Activated naive CD4-positive, alpha-beta T cell treated with anti-CD3 and anti-CD28 coated beads for 36 hours (primary cell): ENCODE results near the gene MINAR2. TPM values are rescaled to one million over a fixed set of nuclear protein-coding genes. Genes with fewer than 3 reads are reported as not detected.

Experiments used
- CTCF ChIA-PET: fragments of 350-600 bp; sonication (Branson Sonifier 250); formaldehyde crosslinking; loops from one replicate; lab custom pipeline; 2021; ENCODE audit warnings: antibody characterized with exemption; lab: Charles Lee
- DNase-seq: peaks from one replicate; pipeline ENCODE4 v3.0.0-alpha.2; 2020
- H3K27ac Mint-ChIP-seq: one replicate; pipeline ENCODE4 v1.8.0; 2021; ENCODE audit warnings: mild to moderate bottlenecking, mixed read lengths
- H3K27me3 Mint-ChIP-seq: one replicate; pipeline ENCODE4 v1.8.0; 2021; ENCODE audit warnings: low read depth, mixed read lengths
- H3K36me3 Mint-ChIP-seq: one replicate; pipeline ENCODE4 v1.8.0; 2021; ENCODE audit warnings: low read depth, mixed read lengths
- H3K4me1 Mint-ChIP-seq: one replicate; pipeline ENCODE4 v1.8.0; 2021; ENCODE audit warnings: low read depth, mixed read lengths
- H3K4me3 Mint-ChIP-seq: one replicate; pipeline ENCODE4 v1.8.0; 2021; ENCODE audit warnings: mild to moderate bottlenecking, moderate library complexity, mixed read lengths
- H3K9me3 Mint-ChIP-seq: one replicate; pipeline ENCODE4 v1.8.0; 2021; ENCODE audit warnings: mixed read lengths
- intact Hi-C: fragments of 100-400 bp; cut with micrococcal nuclease; formaldehyde crosslinking; loops from one replicate; pipeline ENCODE4 v1.15.1; 2023
- total RNA-seq, 2 experiments: library from RNA; stranded (reverse); gene quantifications; one replicate each; pipeline ENCODE4 v1.2.3, GENCODE V29; 2021

Gene MINAR2
- total RNA-seq, 2 experiments from 2014 or later: not detected

DNA sequence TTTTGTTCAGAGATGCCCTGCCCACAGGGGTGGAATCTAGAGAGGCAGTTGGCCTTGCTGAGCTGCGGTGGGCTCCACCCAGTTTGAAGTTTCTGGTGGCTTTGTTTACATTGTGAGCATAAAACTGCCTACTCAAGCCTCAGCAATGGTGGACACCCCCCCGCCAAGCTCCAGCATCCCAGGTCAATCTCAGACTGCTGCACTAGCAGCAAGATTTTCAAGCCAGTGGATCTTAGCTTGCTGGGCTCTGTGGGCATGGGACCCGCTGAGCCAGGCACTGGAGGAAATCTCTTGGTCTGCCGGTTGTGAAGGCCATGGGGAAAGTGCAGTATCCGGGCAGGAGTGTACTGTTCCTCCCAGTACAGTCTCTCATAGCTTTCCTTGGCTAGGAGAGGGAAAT, 55.5 kb downstream of the MINAR2 start:
- Mint-ChIP-seq H3K36me3 (no peaks in the 10 kb centered on the region), H3K27ac (no peak overlapping the region), H3K4me1 (no peaks in the 10 kb centered on the region), H3K9me3 (peaks cover 16% of the 10 kb centered on the region), H3K4me3 (no peak overlapping the region), H3K27me3 (peaks cover 10% of the 10 kb centered on the region)
- no peak for DNase-seq
- intact Hi-C loops: no loop called here
- CTCF ChIA-PET: no interaction called here

DNA sequence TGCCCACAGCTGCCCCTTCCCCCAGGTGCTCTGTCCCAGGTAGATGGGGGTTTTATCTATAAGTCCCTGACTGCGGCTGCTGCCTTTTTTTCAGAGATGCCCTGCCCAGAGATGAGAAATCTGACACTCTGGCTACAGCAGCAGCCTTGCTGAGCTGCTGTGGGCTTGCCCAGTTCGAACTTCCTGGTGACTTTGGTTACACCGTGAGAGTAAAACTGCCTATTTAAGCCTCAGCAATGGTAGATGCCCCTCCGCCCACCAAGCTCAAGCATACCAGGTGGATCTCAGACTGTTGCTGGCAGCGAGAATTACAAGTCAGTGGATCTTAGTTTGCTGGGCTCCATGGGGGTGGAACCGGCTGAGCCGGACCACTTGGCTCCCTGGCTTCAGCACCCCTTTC, 56.8 kb downstream of the MINAR2 start:
- H3K4me3 Mint-ChIP-seq: no peak overlapping the region
- intact Hi-C loops: no loop called here
- no peak for DNase-seq
- peaks cover 5% of the 10 kb centered on the region for H3K9me3 Mint-ChIP-seq
- CTCF ChIA-PET: no interaction called here
- peaks cover 10% of the 10 kb centered on the region for H3K27me3 Mint-ChIP-seq
- no peak overlapping the region for H3K27ac Mint-ChIP-seq
- H3K4me1 Mint-ChIP-seq: no peaks in the 10 kb centered on the region
- H3K36me3 Mint-ChIP-seq: no peaks in the 10 kb centered on the region

DNA sequence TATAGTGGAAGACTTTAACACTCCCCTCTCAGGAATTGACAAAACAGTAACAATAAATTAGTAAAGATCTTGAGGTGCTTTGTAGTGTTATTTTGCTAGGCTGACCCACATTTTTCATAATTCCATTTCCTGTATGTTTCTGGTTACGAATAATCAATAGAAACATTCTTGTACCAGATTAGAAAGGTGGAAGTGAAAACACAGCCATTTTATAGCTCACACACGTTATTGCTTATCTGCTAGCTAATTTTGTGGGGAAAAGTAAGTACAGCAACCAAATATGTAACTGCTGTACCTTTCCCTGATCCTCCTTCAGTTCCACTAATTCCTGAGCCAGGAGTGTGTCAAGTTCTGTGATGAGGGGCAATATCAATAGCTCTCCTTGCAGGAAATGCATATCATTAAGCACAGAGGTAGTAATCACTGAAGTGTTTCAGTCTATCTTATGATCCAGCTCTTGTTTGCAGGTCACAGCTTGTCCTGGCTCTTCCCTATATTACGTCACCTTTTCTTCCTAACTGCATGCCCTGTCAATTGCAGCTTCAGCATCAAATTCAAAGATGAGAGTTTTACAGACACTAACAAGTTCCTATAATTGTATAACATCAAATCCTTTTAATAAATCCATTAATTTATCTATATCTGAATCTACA, 59.4 kb downstream of the MINAR2 start:
- no peaks in the 10 kb centered on the region for H3K4me1 Mint-ChIP-seq
- H3K36me3 Mint-ChIP-seq: no peaks in the 10 kb centered on the region
- intact Hi-C loops: no loop called here
- peaks cover 9% of the 10 kb centered on the region for H3K27me3 Mint-ChIP-seq
- H3K9me3 Mint-ChIP-seq: no peaks in the 10 kb centered on the region
- no peak overlapping the region for H3K27ac Mint-ChIP-seq
- no peak for DNase-seq
- CTCF ChIA-PET: interaction anchor here (0.7 to 1.7 kb wide), 3 partner anchors 27 to 46 kb away, joined by 3 to 7 read pairs (median 3); no protein-coding TSS in a partner anchor
- no peak overlapping the region for H3K4me3 Mint-ChIP-seq

Other genes starting within 250 kb of the MINAR2 start
- not detected for gene CHSY3, start 156.4 kb downstream of the MINAR2 start, total RNA-seq